ENCODE results near the gene GIMAP2. TPM values are rescaled to one million over a fixed set of nuclear protein-coding genes. Genes with fewer than 3 reads are reported as not detected.
A peak's percentile ranks its signal among the peaks of the same experiment; 100 is the strongest.

The GIMAP2 gene
- total and polyA plus RNA-seq, 12 donors, result 5.2 to 23.6 (median 14.5) TPM

- 56 to 62% (median 60%) methylated on average over 5 of the region's 5 CpGs for WGBS, 4 donors
- intact Hi-C loops (cut with DNase I), result no loop called here
- no peak for DNase-seq
- TF ChIP-seq POLR2A (IDR thresholded peaks at IDR 0.05) (no peak), CTCF (IDR thresholded peaks at IDR 0.05) (no peak)
- H3K27ac ChIP-seq, result peak overlapping the region; percentile 1 to 87 (median 66)
- no peaks in the 10 kb centered on the region for H3K36me3 ChIP-seq (replicated peaks in 1 of 2)
- H3K27me3 ChIP-seq, result no peaks in the 10 kb centered on the region
- no peaks in the 10 kb centered on the region for H3K9me3 ChIP-seq (replicated peaks in 1 of 3)
- H3K4me3 ChIP-seq, result peak overlapping the region in 2 of 4 donors; percentile 2 to 38
- H3K4me1 ChIP-seq (replicated peaks in 1 of 2), result no peaks in the 10 kb centered on the region
Measured at GRCh38 chr7:150738092-150738491, 52.6 kb downstream of the GIMAP2 start.

GRCh38 chr7:150738591-150739001, 53.1 kb downstream of the GIMAP2 start:
- no peaks in the 10 kb centered on the region for H3K36me3 ChIP-seq (replicated peaks in 1 of 2)
- H3K4me3 ChIP-seq, result peak overlapping the region in 1 of 4 donors; percentile 38
- DNase-seq, result no peak
- intact Hi-C loops (cut with DNase I), result no loop called here
- TF ChIP-seq CTCF (IDR thresholded peaks at IDR 0.05) (no peak), POLR2A (IDR thresholded peaks at IDR 0.05) (no peak)
- H3K27me3 ChIP-seq, result no peaks in the 10 kb centered on the region
- no peaks in the 10 kb centered on the region for H3K9me3 ChIP-seq (replicated peaks in 1 of 3)
- 46 to 60% (median 57%) methylated on average over 5 of the region's 5 CpGs for WGBS, 4 donors
- H3K27ac ChIP-seq, result peak overlapping the region in 2 of 5 donors; percentile 66 to 87
- no peaks in the 10 kb centered on the region for H3K4me1 ChIP-seq (replicated peaks in 1 of 2)

GRCh38 chr7:150739033-150739432, 53.5 kb downstream of the GIMAP2 start:
- Histone ChIP-seq H3K4me1 (replicated peaks in 1 of 2) (no peaks in the 10 kb centered on the region), H3K27me3 (no peaks in the 10 kb centered on the region), H3K36me3 (replicated peaks in 1 of 2) (no peaks in the 10 kb centered on the region), H3K27ac (peak overlapping the region in 2 of 5 donors; percentile 66 to 87), H3K4me3 (peak overlapping the region in 1 of 4 donors; percentile 38), H3K9me3 (replicated peaks in 1 of 3) (no peaks in the 10 kb centered on the region)
- intact Hi-C loops (cut with DNase I), result no loop called here
- TF ChIP-seq POLR2A (IDR thresholded peaks at IDR 0.05) (no peak), CTCF (IDR thresholded peaks at IDR 0.05) (peak in 1 of 6 experiments; percentile 9)
- DNase-seq, result no peak

- Histone ChIP-seq H3K27ac (peak overlapping the region in 1 of 5 donors; percentile 11), H3K36me3 (replicated peaks in 1 of 2) (no peaks in the 10 kb centered on the region), H3K4me3 (peak overlapping the region in 1 of 4 donors; percentile 38), H3K27me3 (no peaks in the 10 kb centered on the region), H3K9me3 (replicated peaks in 1 of 3) (no peaks in the 10 kb centered on the region), H3K4me1 (replicated peaks in 1 of 2) (no peaks in the 10 kb centered on the region)
- TF ChIP-seq POLR2A (IDR thresholded peaks at IDR 0.05) (no peak), CTCF (IDR thresholded peaks at IDR 0.05) (no peak)
- intact Hi-C loops (cut with DNase I), result loop anchor here in 1 of 2 donors (10.0 kb wide), 1 partner anchor 285 kb away; the partner anchor contains the start of gene GIMAP8
- 55 to 74% (median 69%) methylated on average over 10 of the region's 10 CpGs for WGBS, 4 donors
- peak in 1 of 7 donors; percentile 24 for DNase-seq
Measured at GRCh38 chr7:150740053-150740452, 54.5 kb downstream of the GIMAP2 start.
